ENCODE data around the gene EPHX1.

GRCh38 chr1:225885336-225885735 is 75.4 kb downstream of the EPHX1 start:
- TF ChIP-seq, protein P1, sequence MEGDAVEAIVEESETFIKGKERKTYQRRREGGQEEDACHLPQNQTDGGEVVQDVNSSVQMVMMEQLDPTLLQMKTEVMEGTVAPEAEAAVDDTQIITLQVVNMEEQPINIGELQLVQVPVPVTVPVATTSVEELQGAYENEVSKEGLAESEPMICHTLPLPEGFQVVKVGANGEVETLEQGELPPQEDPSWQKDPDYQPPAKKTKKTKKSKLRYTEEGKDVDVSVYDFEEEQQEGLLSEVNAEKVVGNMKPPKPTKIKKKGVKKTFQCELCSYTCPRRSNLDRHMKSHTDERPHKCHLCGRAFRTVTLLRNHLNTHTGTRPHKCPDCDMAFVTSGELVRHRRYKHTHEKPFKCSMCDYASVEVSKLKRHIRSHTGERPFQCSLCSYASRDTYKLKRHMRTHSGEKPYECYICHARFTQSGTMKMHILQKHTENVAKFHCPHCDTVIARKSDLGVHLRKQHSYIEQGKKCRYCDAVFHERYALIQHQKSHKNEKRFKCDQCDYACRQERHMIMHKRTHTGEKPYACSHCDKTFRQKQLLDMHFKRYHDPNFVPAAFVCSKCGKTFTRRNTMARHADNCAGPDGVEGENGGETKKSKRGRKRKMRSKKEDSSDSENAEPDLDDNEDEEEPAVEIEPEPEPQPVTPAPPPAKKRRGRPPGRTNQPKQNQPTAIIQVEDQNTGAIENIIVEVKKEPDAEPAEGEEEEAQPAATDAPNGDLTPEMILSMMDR (IDR thresholded peaks at IDR 0.05), result no peak
- TF ChIP-seq POLR2AphosphoS5 (IDR thresholded peaks at IDR 0.05), result no peak

Data from breast epithelium (tissue), 3 donors.